ENCODE data around the gene AGL.
A peak's percentile ranks its signal among the peaks of the same experiment; 100 is the strongest.
"Not testable (repeated sequence)": the region's sequence is repeated elsewhere in the genome, so short reads cannot be mapped to it uniquely, and the experiment has no call there.

AGL gene

DNA sequence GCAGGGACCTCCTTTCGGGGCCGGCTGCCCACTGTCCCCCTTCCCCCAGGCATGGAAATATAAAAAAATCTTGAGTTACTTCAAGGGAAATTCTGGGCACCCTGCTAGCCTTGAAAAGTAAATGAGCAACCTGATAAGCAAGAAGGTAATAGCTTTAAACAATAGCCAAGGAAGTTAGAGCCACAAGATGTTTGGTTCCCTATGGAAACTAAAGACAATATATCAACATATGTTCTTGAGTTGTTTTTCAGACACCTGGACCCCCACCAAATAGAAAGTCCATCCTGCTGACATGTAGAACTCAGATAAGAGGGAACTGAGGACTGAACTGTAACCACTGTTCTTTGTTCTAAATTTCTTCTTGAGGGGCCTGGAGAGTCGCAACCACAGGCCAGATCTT, 100.3 kb downstream of the AGL start:
- DNase-seq = no peak

DNA sequence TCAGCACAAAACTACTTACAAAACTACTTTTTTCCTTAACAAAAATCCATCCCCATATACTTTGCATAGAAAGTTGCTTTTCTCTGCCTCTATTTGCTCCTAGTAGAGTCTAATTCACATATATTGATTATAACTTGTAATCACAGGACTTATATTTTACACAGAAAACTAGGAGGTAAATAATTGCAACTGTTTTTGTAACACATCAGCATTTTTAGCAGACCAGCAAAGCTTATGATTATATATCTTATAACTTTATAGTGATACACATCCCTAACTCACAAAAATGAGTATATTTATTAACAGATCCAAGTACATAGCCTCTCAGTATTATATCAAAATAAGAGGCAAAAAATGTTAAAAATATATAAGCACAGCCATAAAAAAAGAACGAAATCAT, 102.4 kb downstream of the AGL start:
- DNase-seq = no peak

DNA sequence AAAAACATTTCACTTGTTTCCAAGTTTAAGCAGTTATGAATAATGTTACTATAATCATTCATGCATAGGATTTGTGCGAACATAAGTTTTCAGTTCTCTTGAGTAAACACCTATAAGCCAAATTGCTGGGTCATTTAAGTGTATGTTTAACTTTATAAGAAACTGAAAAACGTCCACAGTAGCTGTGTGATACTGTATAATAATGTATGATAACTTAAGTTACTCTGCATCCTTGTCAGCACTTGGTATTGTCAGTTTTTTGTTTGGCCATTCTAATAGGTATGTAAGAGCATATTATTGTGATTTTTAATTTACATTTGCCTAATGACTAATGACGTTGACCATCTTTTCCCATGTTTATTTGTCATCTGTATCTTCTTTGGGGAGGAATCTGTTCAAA, 105.2 kb downstream of the AGL start:
- no peak for DNase-seq

DNA sequence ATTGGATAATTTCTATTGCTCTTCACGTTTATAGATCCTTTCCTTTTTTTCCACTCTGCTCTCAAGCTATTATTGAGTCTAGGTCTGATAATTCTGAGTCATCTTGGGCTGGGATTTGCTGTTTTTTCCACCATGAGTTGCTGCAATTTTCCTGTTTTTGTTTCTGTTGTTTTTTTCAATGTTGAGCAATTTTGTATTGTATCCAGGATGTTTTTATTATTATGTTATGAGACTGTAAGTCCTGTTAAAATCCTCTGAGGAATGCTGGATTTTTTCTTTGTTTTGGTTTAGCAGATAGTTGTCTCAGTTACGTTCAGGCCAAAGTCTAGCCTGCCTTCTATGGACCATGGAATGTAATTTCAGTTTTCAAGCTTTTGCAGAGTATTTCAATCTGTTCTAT, 106.6 kb downstream of the AGL start:
- DNase-seq = no peak

DNA sequence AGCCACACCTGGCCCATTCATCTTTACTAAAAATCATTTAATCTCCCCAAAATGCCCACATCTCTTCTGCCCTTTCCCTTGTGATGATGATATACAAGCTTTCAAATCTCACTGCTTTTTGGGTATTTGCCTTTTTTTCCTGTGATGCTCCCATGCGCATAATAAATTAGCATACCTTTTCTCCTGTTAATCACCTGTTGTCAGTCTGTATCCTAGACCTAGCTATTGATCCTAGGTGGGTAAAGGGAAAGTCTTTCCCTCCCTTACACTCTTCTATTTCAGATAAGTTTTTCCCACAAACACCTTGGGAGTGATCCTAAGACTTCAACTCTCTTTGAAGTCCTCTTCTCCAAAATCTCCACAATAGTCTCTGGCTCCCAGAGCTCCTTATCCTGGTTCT, 107.7 kb downstream of the AGL start:
- DNase-seq = no peak

DNA sequence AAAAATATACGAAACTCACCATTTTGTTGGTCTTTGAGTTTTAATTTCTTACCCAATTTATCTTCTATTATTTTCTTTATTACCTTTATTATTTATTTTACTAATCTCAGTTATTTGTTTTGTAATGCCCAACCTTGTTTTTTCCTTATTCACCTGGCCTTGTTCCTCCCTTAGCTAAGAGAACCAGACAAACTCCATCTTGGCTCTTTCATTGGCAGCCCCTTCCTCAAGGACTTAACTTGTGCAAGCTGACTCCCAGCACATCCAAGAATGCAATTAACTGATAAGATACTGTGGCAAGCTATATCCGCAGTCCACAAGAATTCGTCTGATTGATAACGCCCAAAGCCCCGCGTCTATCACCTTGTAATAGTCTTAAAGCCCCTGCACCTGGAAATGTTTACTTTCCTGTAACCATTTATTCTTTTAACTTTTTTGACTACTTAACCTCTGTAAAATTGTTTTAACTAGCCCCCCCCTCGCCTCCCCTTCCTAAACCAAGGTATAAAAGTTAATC, 109.1 kb downstream of the AGL start:
- DNase-seq = not testable (repeated sequence)

DNA sequence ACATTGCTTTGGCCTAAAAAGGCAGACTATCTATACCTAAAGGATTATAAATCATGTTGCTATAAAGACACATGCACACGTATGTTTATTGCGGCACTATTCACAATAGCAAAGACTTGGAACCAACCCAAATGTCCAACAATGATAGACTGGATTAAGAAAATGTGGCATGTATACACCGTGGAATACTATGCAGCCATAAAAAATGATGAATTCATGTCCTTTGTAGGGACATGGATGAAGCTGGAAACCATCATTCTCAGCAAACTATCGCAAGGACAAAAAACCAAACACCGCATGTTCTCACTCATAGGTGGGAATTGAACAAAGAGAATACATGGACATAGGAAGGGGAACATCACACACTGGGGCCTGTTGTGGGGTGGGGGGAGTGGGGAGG, 110.1 kb downstream of the AGL start:
- DNase-seq = not testable (repeated sequence)

DNA sequence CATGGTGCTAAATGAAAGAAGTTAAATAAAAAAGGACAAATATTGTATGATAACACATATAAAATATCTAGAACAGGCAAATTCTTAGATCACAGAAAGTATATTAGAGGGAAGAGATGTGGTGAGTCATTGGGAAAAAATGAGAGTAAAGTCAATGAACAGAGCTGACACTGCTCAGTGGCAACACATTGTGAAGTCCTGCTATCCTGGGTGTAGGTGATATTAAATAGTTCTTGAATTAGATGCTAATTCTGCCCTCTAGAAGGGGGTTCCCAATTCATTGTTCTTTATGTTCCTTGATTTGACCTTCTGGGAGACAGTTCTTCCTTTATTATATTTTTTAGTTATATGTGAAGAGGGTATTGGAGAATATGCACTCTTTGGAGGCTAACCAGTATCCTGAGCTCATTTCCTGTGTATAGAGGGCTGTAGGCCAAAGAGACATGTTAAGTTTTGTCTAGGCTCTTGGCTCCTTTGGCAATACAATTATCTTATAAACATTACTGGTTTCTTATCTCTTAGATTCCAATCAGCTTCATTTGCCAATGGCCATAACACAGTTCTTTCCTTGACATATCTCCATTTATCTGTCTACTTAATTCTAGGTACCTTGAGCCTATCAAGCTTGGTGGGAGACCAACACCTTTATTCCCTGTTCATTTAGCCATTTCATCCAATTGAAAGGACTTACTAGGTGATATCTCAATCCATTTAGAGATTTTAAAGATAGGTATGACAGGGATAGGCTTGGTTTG, 113.1 kb downstream of the AGL start:
- no peak for DNase-seq

DNA sequence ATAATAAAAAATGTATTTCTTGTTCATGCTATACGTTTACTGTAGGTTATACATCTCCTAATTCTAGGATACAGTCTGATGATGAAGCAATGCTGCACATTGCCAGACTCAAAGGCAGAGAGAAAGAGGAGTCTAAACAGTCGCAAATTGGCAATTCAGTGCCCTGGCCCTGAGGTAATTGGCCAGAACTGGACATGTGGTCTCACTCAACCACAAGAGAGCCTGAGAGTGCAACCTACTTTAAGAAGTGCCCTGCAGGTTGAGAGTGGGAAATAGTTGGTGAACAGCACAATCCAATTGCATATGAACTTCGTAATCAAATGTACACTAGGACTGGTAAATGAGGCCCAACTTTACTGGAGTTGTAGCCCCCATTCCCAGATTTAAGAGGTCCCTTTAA, 114.6 kb downstream of the AGL start:
- no peak for DNase-seq

DNA sequence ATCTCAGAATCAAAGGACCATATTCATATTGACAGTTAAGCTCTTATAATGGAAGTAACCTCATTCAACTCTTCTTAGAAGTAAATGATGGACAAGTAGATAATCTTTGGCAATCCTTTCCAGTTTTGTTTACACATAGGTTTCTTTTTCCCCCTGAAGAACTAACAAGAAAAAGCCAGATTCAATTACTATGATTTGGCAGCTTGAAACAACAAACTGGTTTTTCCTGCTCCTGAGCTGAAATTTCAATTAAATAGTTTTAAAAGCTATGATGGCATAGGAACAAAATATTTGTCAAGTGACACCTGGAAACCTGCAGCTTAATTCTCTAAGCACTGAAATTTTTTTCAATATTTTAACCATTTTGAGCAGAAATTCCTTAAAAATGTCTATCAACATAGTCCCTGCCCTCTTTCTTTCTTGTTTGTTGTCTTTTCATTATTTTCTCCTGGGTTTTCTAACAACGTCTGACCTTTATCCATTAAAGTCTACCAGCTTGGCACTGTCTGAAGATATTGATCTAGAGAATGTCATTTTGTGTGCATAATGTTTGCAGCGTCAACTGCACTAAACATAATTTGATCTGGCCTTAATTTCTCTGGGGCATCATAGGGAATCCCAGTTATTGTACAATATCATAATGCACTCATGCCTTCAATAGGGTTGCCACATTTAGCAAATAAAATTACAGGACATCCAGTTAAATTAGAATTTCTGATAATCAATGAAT, 115.7 kb downstream of the AGL start:
- no peak for DNase-seq

DNA sequence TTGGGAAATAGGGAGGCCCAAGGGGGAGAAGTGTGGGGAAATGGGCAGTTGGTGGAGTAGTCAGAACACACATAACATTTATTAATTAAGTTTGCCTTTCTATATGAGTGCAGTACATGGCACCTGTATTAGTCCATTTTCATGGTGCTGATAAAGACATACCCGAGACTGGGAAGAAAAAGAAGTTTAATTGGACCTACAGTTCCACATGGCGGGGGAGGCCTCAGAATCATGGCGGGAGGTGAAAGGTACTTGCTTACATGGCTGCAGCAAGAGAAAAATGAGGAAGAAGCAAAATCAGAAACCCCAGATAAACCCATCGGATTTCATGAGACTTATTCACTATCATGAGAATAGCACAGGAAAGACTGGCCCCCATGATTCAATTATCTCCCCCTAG, 118.1 kb downstream of the AGL start:
- DNase-seq = no peak

DNA sequence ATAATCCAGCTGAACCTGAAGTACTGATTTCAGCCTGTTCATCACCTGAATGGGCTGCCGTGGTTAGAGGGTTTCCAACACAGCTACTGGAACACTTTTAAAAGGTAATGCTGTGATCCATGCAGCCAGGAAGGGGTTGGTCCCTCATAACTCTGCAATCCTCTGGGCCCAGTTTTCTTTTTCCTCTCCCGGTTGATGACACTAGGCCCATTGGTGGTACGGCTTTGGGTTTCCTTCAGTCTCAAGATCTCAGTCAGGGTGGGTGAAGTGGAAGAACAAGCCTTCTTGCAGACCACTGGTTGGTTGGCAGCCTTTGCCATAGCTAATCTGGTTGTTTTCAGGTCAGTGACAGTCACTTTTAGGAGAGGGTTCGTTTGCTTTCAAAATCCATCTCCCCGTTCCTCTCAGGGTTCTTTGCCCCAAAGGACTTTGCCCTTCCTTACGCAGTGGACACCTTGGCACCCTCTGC, 119.1 kb downstream of the AGL start:
- DNase-seq = no peak

DNA sequence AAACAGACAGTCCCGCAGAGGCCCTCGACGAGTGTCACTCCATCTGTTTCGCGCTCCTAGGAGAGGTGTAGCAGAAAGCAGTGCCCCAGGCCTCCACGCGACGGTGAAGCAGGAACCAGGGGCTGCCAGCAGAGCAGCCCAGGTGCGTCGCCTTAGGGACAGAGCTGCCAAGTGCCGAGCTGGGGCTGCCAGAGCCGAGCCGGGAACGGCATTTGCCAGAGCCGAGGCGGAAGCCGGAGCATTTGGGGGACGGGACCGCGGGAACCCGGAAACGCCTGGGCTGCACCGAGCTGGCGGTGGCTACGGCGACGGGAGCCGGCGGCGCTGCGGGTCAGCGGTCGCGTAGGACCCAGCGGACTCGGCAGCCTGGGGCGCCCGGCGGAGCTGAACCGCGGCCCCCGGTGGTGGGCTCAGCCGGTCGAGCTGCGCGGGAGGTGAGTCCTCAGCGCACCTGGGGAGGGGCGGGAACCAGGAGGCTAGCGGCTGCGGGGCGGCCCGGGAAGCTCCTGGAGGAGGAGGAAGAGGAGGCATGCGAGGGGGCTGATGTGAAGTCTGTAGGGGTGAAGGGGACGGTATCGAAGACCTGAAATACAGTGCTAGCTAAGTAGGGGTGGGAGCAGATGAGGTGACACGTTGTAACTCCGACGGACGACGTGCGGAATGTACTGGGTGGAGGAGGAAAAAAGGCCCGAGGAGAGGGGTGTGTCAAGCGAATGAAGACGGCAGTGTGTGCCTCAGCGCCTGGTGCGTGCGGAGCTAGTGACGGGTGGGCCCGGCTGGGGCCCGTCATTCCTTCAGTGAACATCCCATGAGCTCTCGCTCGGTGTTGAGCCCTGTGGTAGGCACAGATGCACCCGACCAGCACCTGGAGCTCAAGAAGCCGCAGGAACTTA, 119.8 kb downstream of the AGL start, which contains the start of gene SLC35A3:
TSS of gene SLC35A3 (plus strand) at position 268 of the 893 bp plus-strand sequence. CDS start 23,559 bp downstream, outside the sequence.
- peak; percentile 65 for DNase-seq

DNA sequence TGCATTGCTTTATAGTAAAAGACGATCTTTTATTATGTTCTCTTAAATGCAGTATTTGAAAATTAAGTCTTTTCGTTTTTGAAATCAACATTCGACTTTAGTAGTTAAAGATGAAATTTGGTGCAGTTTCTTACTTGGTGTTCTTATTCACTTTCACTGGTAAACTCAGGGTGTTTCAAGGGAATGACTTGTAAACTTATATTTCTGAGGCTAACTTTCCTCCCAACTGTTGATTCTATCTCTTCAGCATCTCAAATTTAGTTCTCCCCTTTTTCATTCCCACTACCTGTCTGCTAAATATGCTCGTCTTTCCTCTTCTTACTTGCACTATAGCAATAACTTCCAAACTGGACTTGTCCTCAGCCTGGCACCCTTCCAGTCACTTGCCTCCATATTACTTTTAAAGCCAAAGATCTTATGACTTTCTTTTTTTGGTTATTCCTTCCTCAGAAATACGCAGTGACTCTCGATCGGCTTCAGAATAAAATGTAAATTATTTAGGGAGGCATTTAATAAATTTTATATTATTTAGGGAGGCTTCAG, 120.6 kb downstream of the AGL start:
- DNase-seq = no peak

DNA sequence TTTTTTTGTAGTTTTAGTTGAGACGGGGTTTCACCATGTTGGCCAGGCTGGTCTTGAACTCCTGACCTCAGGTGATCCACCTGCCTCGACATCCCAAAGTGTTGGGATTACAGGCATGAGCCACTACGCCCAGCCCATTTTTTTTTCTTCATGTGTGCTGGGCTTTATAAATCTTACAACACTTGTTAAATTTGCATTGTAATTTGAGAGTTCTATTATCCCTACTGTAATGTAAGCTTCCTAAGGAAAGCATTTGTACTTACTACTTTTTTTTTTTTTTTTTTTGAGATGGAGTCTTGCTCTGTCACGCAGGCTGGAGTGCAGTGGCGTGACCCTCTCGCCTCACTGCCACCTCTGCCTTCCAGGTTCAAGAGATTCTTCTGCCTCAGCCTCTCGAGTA, 121.9 kb downstream of the AGL start:
- not testable (repeated sequence) for DNase-seq
